Inflammatory macrophage treated with lipopolysaccharide for 4 hours (primary cell): ENCODE results near the gene LRRIQ3.
"Not testable (repeated sequence)": the region's sequence is repeated elsewhere in the genome, so short reads cannot be mapped to it uniquely, and the experiment has no call there.

Experiments
- DNase-seq: peaks from one replicate; pipeline ENCODE4 v3.0.0-alpha.2; 2020

The LRRIQ3 gene, protein sequence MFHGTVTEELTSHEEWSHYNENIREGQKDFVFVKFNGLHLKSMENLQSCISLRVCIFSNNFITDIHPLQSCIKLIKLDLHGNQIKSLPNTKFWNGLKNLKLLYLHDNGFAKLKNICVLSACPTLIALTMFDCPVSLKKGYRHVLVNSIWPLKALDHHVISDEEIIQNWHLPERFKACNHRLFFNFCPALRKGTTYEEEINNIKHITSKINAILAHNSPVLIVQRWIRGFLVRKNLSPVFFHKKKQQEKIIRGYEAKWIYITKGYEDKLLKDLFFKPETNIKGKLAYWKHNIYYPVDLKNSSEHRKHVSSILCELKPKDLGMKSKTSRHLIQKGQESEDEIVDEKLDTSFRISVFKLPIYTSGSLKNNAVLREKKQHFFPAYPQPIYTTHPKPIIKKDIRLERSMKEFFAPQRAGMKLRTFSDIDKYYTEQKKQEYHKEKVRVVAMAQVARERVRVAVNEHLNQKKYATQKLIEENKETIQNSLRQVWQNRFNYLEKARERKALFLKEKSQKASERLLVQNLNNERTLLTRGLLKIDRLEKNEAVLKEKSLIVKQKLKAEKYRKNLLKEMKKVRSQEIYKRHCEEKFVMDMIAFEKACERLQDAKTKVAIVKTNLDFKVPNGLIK

GRCh38 chr1:74197657-74198552 is at the start of gene LRRIQ3, which contains the start of gene FPGT:
Gene LRRIQ3, minus strand, starts transcription at chr1:74198176. Its CDS starts 14,492 bp downstream, at chr1:74183684.
Gene FPGT, plus strand, starts transcription at chr1:74198242. Its CDS starts 37 bp downstream, at chr1:74198279.
- DNase-seq: peak; percentile 91

- no peak for DNase-seq
Observed at GRCh38 chr1:74246315-74246714, 48.3 kb upstream of the LRRIQ3 start.

GRCh38 chr1:74245168-74245772 is 47.3 kb upstream of the LRRIQ3 start:
- DNase-seq: no peak

DNA sequence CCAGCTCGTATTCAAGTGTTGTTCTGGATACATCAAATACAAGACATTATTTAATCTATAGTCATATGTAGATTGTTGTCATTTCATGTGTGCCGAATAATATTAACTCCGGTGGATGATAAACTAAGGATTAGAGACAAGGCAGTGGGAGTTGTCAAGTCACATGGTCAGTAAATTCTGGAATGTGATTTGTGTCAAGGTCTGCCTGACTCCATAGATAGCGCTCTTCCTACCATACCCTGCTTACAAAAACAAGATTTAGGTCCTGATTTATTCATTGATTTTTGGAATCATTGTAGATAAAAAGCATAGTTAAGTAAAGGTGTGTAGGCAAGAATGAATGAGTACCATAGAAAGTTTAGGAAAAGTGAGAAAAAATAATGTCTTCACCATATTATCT is 39.8 kb upstream of the LRRIQ3 start:
- DNase-seq: no peak

GRCh38 chr1:74237035-74237434 is 39.1 kb upstream of the LRRIQ3 start:
- no peak for DNase-seq

DNA sequence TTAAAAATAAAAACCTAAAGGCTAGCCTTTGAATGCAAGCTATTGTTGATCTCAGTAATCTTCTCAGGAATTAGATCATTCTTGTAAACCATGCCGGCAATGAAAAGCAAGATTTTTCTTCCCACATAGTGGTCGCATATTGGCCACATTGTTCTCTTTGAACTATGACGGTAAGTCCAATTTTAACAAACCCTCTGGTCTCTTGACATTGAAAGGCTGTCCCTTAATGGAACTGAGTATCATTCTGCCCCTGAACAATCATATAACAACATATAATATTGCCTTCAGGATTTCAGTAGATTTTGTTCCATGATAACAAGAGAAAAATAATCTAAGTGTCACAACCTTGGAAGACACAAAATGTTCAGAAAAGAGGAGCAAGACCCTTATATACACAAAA is 38.5 kb upstream of the LRRIQ3 start:
- DNase-seq: no peak

DNA sequence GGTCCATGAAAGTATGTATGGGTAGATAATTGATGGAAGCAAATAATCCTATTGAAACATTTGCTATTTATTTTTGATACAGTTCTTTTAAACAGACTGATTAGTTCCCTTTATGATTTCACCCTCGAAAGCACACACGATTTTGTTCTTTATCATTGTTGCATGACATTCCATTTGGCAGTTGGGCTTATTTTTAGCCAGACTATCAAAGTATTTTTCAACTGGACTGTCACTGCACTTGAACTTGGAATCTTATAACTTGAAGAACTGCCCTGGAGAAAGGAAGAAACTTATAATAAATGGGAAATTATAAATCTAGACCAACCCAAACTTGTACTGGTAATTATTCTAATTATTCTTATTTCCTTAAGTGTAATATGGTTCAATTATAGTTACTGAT is 37.2 kb upstream of the LRRIQ3 start, which contains the start of gene TNNI3K:
Gene TNNI3K, plus strand, starts transcription at position 235 of the 400 bp plus-strand sequence. Its CDS starts 65 bp downstream, at position 300.
- no peak for DNase-seq

DNA sequence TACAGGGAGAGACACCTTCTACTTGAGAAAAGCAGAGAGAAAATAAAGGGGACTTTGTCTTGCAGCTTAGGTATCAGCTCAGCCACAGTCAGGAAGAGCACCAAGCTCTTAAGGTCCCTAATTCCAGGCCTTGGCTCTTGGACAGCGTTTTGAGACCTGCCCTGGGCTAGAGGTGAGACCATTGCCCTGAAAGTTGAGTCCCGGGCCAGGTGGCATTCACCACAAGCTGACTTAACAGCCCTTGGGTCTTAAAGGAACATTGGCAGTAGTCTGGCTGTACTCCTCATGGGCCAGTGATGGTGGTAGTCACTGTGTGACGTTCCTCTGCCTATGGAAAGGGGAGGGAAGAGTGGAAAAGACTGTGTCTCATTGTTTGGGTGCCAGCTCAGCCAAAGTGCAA is 25.5 kb upstream of the LRRIQ3 start:
- DNase-seq: no peak

- no peak for DNase-seq
Observed at GRCh38 chr1:74222701-74223100, 24.7 kb upstream of the LRRIQ3 start.

- DNase-seq: no peak
Observed at GRCh38 chr1:74215229-74215628, 17.3 kb upstream of the LRRIQ3 start.

- DNase-seq: no peak
Observed at GRCh38 chr1:74205266-74205665, 7.3 kb upstream of the LRRIQ3 start.

DNA sequence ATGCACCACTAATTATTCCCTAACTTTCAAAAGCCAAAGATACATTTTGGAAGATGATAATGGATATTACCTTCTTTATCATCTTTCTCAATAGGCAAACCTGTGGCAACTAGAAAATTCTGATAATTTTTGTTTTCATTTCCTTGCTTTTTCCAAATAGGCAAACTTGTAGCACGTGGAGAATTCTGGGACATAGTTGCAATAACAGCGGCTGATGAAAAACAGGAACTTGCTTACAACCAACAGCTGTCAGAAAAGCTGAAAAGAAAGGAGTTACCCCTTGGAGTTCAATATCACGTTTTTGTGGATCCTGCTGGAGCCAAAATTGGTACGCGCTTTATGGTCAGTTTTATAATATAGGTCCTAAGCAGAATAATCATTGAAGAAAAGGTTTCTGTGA is 1.5 kb upstream of the LRRIQ3 start:
- DNase-seq: peak; percentile 60

DNA sequence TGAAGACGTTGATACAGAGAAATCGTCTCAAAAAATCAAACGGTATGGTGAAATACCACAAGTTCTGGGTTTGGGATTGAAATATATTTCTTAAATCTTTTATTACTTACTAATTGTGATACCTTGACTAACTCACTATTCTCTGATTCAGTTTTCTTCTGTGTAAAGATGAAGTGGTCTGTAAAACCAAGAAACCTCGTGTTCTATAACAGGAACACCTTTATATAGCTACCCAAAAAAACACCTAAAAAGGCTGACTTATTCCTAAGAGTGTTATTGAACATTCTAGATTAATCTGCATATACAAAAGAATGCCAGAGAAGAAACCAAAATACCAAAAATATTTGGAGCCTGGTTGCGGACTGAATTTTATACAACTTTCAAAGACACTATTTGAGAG is 721 bp downstream of the LRRIQ3 start:
- no peak for DNase-seq

DNA sequence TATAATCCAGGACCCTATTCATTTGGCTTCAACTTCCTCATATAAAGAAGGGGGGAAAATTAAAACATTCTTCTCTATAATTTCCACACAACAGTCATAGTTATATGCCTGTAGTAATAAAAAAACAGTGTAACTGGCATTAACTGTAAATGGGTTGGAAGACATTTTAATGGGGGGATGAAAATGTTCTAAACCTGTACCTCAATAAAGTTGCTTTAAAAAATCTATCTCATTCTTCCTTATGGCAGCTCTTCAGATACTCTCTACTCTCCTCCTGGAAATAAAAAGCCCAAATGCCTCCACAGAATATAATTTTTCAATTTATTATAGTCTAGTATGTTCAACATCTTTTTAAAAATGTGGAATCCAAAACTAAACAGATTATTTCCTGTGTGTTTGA is 2.6 kb downstream of the LRRIQ3 start:
- DNase-seq: no peak

- DNase-seq: no peak
Observed at GRCh38 chr1:74193908-74194307, 4.1 kb downstream of the LRRIQ3 start.

DNA sequence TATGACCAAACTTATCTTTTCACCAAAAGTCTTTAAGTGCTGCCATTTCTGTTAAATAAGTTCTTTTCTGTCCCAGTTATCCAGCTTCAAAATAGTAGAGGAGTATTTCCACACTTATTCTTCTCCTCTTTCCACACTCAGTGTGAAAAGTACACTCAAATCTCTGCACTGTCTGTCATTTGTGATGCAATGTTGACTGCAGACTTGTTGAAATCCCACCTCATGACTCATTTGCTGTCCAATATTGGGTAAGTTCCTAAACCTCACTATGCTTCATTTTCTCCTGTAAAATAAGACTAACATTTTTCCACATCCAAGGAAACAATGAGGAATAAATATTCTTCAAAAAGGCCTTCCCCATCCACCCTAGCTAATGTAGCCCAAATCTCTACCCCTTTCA is 17.5 kb downstream of the LRRIQ3 start:
- DNase-seq: peak; percentile 77

- not testable (repeated sequence) for DNase-seq
Observed at GRCh38 chr1:74174423-74174822, 23.6 kb downstream of the LRRIQ3 start.

DNA sequence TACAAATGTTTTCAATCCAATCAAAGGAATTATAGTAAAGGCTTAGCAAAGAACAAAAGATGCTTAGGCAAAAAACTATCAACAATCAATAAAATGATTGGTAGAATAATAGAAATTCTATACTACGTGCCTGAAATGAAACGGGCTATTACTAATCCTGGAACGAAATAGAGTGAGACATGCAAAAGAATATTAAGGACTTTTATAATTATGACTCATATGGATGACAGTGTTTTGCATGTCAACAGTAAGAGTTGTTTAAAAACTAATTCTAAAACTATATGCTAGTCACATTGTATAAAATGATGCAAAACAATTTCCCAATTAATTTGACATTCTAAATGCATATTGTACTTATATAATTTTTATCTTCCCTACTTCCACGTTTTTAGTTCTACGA is 35.6 kb downstream of the LRRIQ3 start:
- no peak for DNase-seq

DNA sequence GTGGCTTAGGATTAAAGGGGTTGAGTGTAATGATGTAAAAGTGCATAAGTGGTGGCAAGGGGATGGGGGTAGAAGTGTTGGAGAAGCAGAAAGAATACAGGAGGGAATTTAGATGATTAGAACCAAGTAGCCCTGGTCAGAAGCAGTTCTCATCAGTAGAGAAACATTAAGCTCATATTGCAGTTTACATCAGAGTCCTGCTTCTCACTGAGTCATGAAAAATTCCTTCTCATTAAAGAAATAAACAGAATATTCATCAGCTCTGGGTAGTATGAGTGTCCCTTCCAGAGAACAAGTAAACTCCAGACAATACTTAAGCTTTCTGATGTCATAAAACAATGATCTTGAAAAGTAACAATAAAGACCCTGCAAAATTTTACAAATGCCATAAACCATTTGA is 36.5 kb downstream of the LRRIQ3 start:
- DNase-seq: no peak

GRCh38 chr1:74160046-74160445 is 37.9 kb downstream of the LRRIQ3 start:
- DNase-seq: no peak

GRCh38 chr1:74145086-74145485 is 52.9 kb downstream of the LRRIQ3 start:
- DNase-seq: no peak

- DNase-seq: not testable (repeated sequence)
Observed at GRCh38 chr1:74117370-74117769, 80.6 kb downstream of the LRRIQ3 start.

GRCh38 chr1:74113333-74113732 is 84.6 kb downstream of the LRRIQ3 start:
- no peak for DNase-seq
